Lower leg skin (tissue), 3 donors: ENCODE results near the gene ECE2.

Experiments used
- POLR2A ChIP-seq, 2 donors: fragments of 450-650 bp; IDR thresholded peaks; one replicate each; pipeline ENCODE4 v1.6.1; 2016 to 2017; ENCODE audit warnings: antibody characterized with exemption in 2 of 2, mild to moderate bottlenecking in 1 of 2, moderate library complexity in 1 of 2
- TF ChIP-seq, protein P1 (sequence below), 3 donors: fragments of 450-650 bp; IDR thresholded peaks; one replicate each; pipeline ENCODE4 v1.5.1; 2016; ENCODE audit warnings: antibody characterized with exemption in 3 of 3, mild to moderate bottlenecking in 3 of 3, moderate library complexity in 2 of 3

- TF ChIP-seq, protein P1, sequence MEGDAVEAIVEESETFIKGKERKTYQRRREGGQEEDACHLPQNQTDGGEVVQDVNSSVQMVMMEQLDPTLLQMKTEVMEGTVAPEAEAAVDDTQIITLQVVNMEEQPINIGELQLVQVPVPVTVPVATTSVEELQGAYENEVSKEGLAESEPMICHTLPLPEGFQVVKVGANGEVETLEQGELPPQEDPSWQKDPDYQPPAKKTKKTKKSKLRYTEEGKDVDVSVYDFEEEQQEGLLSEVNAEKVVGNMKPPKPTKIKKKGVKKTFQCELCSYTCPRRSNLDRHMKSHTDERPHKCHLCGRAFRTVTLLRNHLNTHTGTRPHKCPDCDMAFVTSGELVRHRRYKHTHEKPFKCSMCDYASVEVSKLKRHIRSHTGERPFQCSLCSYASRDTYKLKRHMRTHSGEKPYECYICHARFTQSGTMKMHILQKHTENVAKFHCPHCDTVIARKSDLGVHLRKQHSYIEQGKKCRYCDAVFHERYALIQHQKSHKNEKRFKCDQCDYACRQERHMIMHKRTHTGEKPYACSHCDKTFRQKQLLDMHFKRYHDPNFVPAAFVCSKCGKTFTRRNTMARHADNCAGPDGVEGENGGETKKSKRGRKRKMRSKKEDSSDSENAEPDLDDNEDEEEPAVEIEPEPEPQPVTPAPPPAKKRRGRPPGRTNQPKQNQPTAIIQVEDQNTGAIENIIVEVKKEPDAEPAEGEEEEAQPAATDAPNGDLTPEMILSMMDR (IDR thresholded peaks at IDR 0.05), result no peak
- no peak for TF ChIP-seq POLR2A (IDR thresholded peaks at IDR 0.05)
Measured at GRCh38 chr3:184236033-184236410, 39.8 kb upstream of the ECE2 start.
